Pancreas (tissue), 10 donors: ENCODE data around the gene HS3ST4. TPM values are rescaled to one million over a fixed set of nuclear protein-coding genes. Genes with fewer than 3 reads are reported as not detected.

Experiments
- ATAC-seq, 4 donors: fragments of 200-7000 bp; cut with Tn5 transposase; one replicate each; pipeline versions ENCODE4 v1.8.0 to v1.9.1; 2020; ENCODE audit warnings: mild to moderate bottlenecking in 4 of 4, moderate library complexity in 4 of 4
- DNase-seq, 6 donors: peaks; one replicate each; pipeline ENCODE4 v3.0.0-alpha.2; 2020
- FAIRE-seq: peaks from 2 replicates; lab custom pipeline; 2012; peaks lifted over from hg19 to GRCh38; lab: Jason Lieb, UNC
- H3K27ac ChIP-seq, 4 donors: fragments of 200-600 bp; sonication (generic); 1 replicate in 3 of 4; 2 replicates in 1 of 4; pipeline versions ENCODE4 v1.5.0 to v1.8.0; 2020
- H3K27me3 ChIP-seq, 4 donors: fragments of 200-600 bp; one replicate each; pipeline ENCODE4 v1.8.0; 2021
- H3K36me3 ChIP-seq, 3 donors: fragments of 200-600 bp; sonication (generic) in 1 of 3; one replicate each; pipeline versions ENCODE4 v1.5.0 to v1.8.0; 2020 to 2021
- H3K4me1 ChIP-seq, 3 donors: fragments of 200-600 bp; one replicate each; pipeline ENCODE4 v1.8.0; 2021
- H3K4me3 ChIP-seq, 4 donors: fragments of 200-600 bp; sonication (generic) in 2 of 4; one replicate each; pipeline versions ENCODE4 v1.5.0 to v1.8.0; 2020 to 2021
- H3K9me3 ChIP-seq, 4 donors: fragments of 200-600 bp; one replicate each; pipeline ENCODE4 v1.8.0; 2021
- CTCF ChIP-seq, 4 donors: fragments of 200-600 bp; sonication (generic) in 3 of 4; IDR thresholded peaks; one replicate each; pipeline versions ENCODE4 v1.5.0 to v1.8.0; 2021; ENCODE audit warnings: antibody characterized with exemption in 4 of 4
- WGBS, 2 donors: extraction: QIAGEN DNeasy Blood & Tissue Kit; methylation state at CpG; one replicate each; pipeline ENCODE4 v1.1.7; 2013; 5-methylcytosine and 5-hydroxymethylcytosine counted together
- intact Hi-C, 3 donors: fragments of 100-400 bp; cut with DNase I; formaldehyde crosslinking; loops; one replicate each; pipeline versions ENCODE4 v1.11.1 to v1.14.2; 2022
- polyA plus RNA-seq, 2 donors: library from polyadenylated mRNA; stranded (reverse); fragments of 200-250 nt; gene quantifications; one replicate each; pipeline ENCODE4 v1.2.3, GENCODE V29; 2013
- total RNA-seq, 6 donors: library from RNA; stranded (reverse); fragmentation: NEBNext Ultra II Directional in 4 of 6; extraction: Animal tissue kit (Norgen Biotek cat#: 25700) in 4 of 6; gene quantifications; one replicate each; pipeline versions ENCODE4 v1.2.1 to v1.2.4, GENCODE V29; 2021 to 2023
- donor health status: healthy with polysubstance abuse.
- donor health status: DM: no; HTN: no; CAD: no; lungs with moderate emphysema.
- donor health status: DM: no; HTN: no; CAD: no.
- donor health status: control.
- donor health status: control.
- donor health status: Bipolar disorder and iron deficiency.
- donor health status: DM: yes; HTN: yes; CAD: no.
- donor health status: DM: no; HTN: no; CAD: no.
- donor health status: DM: no; HTN: no; CAD: no.
- donor health status: DM: yes; HTN: yes; CAD: no.

The HS3ST4 gene
- total and polyA plus RNA-seq, 8 donors = 0.05 to 0.19 TPM; not detected in 6

- no peak for DNase-seq
- intact Hi-C loops = no loop called here
- FAIRE-seq = no peak
- Histone ChIP-seq H3K4me1 (no peaks in the 10 kb centered on the region), H3K36me3 (no peaks in the 10 kb centered on the region), H3K9me3 (no peaks in the 10 kb centered on the region), H3K27me3 (no peaks in the 10 kb centered on the region), H3K27ac (no peak overlapping the region), H3K4me3 (no peak overlapping the region)
- ATAC-seq = peak in 1 of 4 donors; percentile 45
- TF ChIP-seq CTCF (IDR thresholded peaks at IDR 0.05) = no peak
- 35 to 38% methylated on average over 2 of the region's 2 CpGs for WGBS, 2 donors
Measured at GRCh38 chr16:25959221-25959620, 267.5 kb downstream of the HS3ST4 start.

- 41 to 47% methylated on average over 1 of the region's 1 CpG for WGBS, 2 donors
- intact Hi-C loops = no loop called here
- no peak for TF ChIP-seq CTCF (IDR thresholded peaks at IDR 0.05)
Measured at GRCh38 chr16:25966172-25967097, 274.7 kb downstream of the HS3ST4 start.

GRCh38 chr16:25977121-25977520 lies 285.4 kb downstream of the HS3ST4 start:
- Histone ChIP-seq H3K27ac (no peak overlapping the region), H3K36me3 (no peaks in the 10 kb centered on the region), H3K4me1 (no peaks in the 10 kb centered on the region), H3K27me3 (no peaks in the 10 kb centered on the region), H3K9me3 (no peaks in the 10 kb centered on the region), H3K4me3 (no peak overlapping the region)
- no peak for ATAC-seq
- no peak for DNase-seq
- TF ChIP-seq CTCF (IDR thresholded peaks at IDR 0.05) = no peak
- intact Hi-C loops = no loop called here
- WGBS, 2 donors = 83 to 86% methylated on average over 4 of the region's 4 CpGs
- FAIRE-seq = no peak

More at GRCh38 chr16:25966172-25967097, 274.7 kb downstream of the HS3ST4 start:
- Histone ChIP-seq H3K9me3 (no peaks in the 10 kb centered on the region), H3K27me3 (no peaks in the 10 kb centered on the region), H3K36me3 (no peaks in the 10 kb centered on the region), H3K4me1 (no peaks in the 10 kb centered on the region), H3K4me3 (no peak overlapping the region), H3K27ac (no peak overlapping the region)
- DNase-seq = no peak
- no peak for FAIRE-seq
- no peak for ATAC-seq

GRCh38 chr16:25978218-25978617 lies 286.5 kb downstream of the HS3ST4 start:
- no peak overlapping the region for H3K4me3 ChIP-seq
- DNase-seq (peak in 5 of 6 donors; percentile 33 to 71 (median 40)), FAIRE-seq (no peak), ATAC-seq (peak; percentile 59 to 86 (median 76))
- H3K36me3 ChIP-seq = no peaks in the 10 kb centered on the region
- H3K27me3 ChIP-seq = no peaks in the 10 kb centered on the region
- intact Hi-C loops = no loop called here
- no peaks in the 10 kb centered on the region for H3K9me3 ChIP-seq
- H3K4me1 ChIP-seq = no peaks in the 10 kb centered on the region
- no peak for TF ChIP-seq CTCF (IDR thresholded peaks at IDR 0.05)
- no peak overlapping the region for H3K27ac ChIP-seq

- H3K27ac ChIP-seq = no peak overlapping the region
- DNase-seq = no peak
- no peaks in the 10 kb centered on the region for H3K36me3 ChIP-seq
- TF ChIP-seq CTCF (IDR thresholded peaks at IDR 0.05) = no peak
- H3K27me3 ChIP-seq = no peaks in the 10 kb centered on the region
- ATAC-seq = no peak
- FAIRE-seq = no peak
- intact Hi-C loops = no loop called here
- H3K9me3 ChIP-seq = no peaks in the 10 kb centered on the region
- WGBS, 2 donors = 31 to 32% methylated on average over 6 of the region's 6 CpGs
- H3K4me1 ChIP-seq = no peaks in the 10 kb centered on the region
- H3K4me3 ChIP-seq = no peak overlapping the region
Measured at GRCh38 chr16:25988084-25988483, 296.3 kb downstream of the HS3ST4 start.
